Measurements from ENCODE around the gene CASR.
A peak's percentile ranks its signal among the peaks of the same experiment; 100 is the strongest.
"Not testable (repeated sequence)": the region's sequence is repeated elsewhere in the genome, so short reads cannot be mapped to it uniquely, and the experiment has no call there.

CASR gene, protein sequence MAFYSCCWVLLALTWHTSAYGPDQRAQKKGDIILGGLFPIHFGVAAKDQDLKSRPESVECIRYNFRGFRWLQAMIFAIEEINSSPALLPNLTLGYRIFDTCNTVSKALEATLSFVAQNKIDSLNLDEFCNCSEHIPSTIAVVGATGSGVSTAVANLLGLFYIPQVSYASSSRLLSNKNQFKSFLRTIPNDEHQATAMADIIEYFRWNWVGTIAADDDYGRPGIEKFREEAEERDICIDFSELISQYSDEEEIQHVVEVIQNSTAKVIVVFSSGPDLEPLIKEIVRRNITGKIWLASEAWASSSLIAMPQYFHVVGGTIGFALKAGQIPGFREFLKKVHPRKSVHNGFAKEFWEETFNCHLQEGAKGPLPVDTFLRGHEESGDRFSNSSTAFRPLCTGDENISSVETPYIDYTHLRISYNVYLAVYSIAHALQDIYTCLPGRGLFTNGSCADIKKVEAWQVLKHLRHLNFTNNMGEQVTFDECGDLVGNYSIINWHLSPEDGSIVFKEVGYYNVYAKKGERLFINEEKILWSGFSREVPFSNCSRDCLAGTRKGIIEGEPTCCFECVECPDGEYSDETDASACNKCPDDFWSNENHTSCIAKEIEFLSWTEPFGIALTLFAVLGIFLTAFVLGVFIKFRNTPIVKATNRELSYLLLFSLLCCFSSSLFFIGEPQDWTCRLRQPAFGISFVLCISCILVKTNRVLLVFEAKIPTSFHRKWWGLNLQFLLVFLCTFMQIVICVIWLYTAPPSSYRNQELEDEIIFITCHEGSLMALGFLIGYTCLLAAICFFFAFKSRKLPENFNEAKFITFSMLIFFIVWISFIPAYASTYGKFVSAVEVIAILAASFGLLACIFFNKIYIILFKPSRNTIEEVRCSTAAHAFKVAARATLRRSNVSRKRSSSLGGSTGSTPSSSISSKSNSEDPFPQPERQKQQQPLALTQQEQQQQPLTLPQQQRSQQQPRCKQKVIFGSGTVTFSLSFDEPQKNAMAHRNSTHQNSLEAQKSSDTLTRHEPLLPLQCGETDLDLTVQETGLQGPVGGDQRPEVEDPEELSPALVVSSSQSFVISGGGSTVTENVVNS

GRCh38 chr3:122183521-122183892, at the start of gene CASR:
CASR (plus strand) TSS chr3:122183668; CDS start chr3:122254190, 70,522 bp downstream.
- DNase-seq (ENCODE audit: low spot score) = peak; percentile 24

DNA sequence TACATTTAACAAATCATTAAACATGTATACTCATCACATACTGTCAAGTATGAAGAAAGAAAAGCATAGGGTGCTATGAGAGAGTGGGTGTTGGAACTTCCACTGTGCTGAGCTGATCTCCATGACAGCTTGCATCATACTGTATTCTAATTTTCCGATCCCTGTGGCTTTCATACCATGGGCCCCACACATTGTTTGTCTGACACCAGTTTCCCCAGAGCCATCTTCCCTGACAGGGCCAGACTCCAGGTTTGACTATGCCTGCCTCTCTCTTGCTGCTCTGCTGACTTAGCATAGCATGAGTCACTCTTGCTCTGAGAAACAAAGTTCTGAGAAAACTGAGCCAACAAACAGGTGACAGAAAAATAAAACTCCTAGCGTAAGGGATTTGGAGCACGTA, 37.0 kb upstream of the CASR start:
- peak; percentile 96 for DNase-seq (ENCODE audit: low spot score)

- DNase-seq (ENCODE audit: low spot score) = peak; percentile 38
Observed at GRCh38 chr3:122148941-122149627, 34.4 kb upstream of the CASR start.

DNA sequence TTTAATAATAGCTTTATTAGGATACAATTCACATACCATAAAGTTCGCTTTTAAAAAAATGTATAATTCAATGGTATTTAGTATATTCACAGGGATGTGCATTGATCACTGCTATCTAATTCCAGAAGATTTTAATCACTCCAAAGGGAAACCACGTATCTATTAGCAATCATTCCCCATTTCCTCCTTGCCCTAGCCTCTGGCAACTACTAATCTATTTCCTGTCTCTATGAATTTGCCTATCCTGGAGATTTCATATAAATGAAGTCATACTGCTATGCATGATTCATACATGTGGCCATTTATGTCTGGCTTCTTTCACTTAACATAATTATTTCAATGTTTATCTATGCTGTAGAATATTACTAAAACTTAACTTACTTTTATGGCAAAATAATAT, 32.0 kb upstream of the CASR start:
- DNase-seq (ENCODE audit: low spot score) = no peak

DNA sequence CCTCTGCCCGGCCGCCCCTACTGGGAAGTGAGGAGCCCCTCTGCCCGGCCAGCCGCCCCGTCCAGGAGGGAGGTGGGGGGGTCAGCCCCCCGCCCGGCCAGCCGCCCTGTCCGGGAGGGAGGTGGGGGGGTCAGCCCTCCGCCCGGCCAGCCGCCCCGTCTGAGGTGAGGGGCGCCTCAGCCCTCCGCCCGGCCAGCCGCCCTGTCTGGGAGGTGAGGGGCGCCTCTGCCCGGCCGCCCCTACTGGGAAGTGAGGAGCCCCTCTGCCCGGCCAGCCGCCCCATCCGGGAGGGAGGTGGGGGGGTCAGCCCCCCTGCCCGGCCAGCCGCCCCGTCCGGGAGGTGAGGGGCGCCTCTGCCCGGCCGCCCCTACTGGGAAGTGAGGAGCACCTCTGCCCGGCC, 18.5 kb upstream of the CASR start:
- DNase-seq (ENCODE audit: low spot score) = not testable (repeated sequence)

GRCh38 chr3:122167630-122168029, 15.8 kb upstream of the CASR start:
- DNase-seq (ENCODE audit: low spot score) = no peak

DNA sequence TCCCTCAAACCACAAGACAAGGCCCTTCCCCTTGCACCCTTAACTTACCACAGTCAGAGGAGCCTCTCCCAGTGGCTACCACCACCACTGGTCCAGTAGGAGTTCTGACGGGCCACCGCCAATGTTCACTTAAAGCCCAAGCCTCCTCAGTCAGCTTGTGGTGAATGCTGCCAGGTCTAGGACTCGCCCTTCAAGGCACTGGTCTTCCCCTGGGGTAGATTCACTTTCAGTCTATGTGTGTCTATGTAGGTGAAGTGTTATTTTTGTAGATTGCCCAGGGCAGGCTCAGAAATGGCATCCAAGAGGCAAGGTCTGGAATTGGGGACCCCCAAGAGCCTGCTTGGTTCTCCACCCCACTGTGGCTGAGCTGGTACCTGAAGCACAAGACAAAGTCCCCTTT, 15.4 kb upstream of the CASR start:
- no peak for DNase-seq (ENCODE audit: low spot score)

GRCh38 chr3:122169911-122170310, 13.6 kb upstream of the CASR start:
- DNase-seq (ENCODE audit: low spot score) = no peak

- not testable (repeated sequence) for DNase-seq (ENCODE audit: low spot score)
Observed at GRCh38 chr3:122171361-122171760, 12.1 kb upstream of the CASR start.

GRCh38 chr3:122178711-122179110, 4.8 kb upstream of the CASR start:
- no peak for DNase-seq (ENCODE audit: low spot score)

DNA sequence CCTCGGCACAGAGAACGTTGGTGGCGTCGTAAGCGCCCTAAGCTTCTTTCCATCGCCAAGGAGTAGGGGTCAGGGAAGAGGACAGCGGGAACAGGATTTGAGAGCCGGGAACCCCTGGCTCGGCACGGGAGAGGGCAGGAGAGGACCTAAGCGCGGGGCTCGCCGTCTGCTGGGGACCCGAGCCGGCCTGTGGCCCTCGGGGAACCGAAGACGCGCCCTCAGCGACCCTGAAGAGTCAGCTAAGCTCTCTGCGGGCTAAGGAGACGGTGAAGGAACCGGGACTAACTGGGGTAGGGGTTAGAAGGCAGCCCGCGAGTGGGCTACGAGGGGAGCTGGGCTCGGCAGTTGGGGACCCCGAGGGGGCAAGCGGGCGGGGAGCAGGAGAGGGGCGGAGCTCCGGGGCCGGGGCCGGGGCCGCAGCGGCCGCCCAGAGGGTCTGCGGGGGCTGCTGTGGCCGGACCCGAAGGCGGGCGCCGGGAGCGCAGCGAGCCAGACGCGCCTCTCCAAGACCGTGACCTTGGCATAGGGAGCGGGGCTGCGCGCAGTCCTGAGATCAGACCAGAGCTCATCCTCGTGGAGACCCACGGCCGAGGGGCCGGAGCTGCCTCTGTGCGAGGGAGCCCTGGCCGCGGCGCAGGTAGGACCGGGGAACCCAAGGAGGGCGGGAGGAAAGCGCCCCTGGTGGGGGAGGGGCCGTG, 574 bp downstream of the CASR start:
- DNase-seq (ENCODE audit: low spot score) = no peak

DNA sequence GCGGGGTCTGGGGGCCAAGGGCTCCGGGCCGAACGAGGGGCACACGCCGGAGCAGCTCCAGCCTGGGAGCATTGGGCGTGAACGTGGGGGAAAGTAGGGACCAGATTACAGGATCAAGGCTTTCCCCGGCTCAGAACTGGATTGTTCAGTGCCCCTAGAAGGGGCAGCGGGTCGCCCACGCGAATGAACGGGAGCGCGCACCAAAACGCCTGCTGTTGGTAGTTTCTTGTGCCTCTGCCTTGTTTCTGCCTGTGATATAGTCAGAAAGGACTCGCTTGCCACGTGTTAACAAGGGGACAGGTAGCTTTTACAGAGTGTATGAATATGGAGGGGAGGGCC, 1.1 kb downstream of the CASR start:
- no peak for DNase-seq (ENCODE audit: low spot score)

DNA sequence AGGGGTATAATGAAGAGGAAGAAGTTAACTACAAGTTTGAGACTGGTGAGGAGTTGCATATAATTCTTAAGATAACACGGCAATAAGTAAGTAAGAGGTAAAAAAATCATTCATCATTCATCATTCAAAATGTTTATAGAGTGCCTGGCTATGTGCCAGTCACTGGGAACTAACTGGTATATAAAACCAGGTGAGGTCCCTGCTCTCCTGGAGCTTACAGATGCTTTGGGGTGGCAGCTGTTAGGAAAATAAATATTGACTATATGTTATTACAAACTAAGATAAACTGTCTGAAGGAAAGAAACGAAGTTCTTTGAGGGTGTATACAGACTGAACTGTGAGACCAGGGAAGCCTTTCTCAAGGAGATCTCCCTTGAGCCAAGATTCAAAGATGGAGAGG, 2.9 kb downstream of the CASR start:
- no peak for DNase-seq (ENCODE audit: low spot score)

- no peak for DNase-seq (ENCODE audit: low spot score)
Observed at GRCh38 chr3:122188737-122189136, 5.3 kb downstream of the CASR start.

DNA sequence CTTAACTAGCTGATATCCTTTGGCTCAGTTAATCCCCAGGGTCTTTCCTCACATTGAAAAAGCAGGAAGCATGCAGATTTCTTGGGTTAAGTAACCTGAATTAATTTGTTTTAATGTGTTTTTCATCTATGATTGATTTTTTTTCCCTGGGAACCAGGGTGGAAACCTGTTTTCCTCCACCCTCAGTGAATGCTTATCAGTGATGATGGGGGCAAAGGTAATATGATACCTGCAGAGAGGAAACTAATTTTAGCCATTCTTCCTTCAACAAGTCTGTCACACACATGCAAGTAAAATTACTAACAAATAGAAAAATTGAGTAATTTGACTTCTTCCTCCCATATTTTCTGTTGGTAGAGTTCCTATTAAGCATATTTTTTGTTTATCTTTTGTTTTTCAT, 5.9 kb downstream of the CASR start:
- DNase-seq (ENCODE audit: low spot score) = no peak

DNA sequence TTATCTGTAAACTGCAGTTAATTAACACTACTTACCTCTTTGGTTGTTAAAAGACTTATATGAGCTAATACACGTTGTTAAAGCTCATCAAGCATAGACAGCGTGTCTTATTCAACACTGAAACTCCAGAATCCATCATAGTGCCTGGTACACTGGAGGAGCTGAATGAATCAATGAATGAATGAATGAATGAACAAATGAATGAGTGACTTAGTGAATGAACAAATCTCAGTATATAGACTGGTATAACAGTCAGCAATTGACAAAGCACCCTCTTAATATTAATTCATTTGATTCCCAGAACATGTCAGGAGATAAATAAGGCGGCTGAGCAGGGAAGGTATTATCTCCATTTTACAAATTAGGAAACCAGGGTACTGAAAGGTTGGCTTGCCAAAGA, 7.1 kb downstream of the CASR start:
- no peak for DNase-seq (ENCODE audit: low spot score)

DNA sequence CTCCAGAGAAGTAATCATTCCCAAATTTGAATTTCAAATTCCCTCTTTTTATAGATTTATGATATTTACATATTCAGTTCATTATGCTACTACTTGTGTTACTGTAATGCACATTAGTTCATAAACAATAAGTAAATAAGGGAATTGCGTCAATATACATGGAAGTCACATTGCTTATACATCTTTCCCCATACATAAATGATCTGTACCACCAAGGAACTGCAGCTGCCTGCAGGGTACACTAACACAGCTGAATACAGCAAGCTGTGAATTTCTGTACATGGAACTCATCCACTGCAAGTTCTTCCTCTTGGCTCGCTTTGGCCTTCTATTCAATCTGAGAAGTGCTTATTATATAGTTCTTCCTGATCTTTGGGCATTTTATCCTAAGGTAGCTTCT, 15.5 kb downstream of the CASR start:
- DNase-seq (ENCODE audit: low spot score) = no peak

- DNase-seq (ENCODE audit: low spot score) = no peak
Observed at GRCh38 chr3:122199552-122199951, 16.1 kb downstream of the CASR start.

DNA sequence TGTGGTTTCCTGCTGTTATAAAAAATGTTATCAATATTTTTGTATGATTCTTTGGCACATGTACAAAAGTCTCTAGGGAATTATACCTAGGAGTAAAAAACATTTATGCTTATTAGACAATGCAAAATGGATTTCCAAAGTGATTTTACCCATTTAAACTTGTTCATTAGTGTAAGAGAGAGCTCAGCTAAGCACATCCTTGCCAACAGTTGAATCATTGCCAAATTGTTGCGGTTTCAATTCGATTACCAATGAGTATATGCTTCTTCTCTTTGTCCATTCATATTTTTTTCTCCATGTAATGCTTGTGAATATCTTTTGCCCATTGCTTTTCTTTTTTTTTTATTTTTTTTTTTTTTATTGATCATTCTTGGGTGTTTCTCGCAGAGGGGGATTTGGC, 17.2 kb downstream of the CASR start:
- DNase-seq (ENCODE audit: low spot score) = no peak

GRCh38 chr3:122201476-122201875, 18.0 kb downstream of the CASR start:
- not testable (repeated sequence) for DNase-seq (ENCODE audit: low spot score)

- DNase-seq (ENCODE audit: low spot score) = no peak
Observed at GRCh38 chr3:122208579-122208978, 25.1 kb downstream of the CASR start.

DNA sequence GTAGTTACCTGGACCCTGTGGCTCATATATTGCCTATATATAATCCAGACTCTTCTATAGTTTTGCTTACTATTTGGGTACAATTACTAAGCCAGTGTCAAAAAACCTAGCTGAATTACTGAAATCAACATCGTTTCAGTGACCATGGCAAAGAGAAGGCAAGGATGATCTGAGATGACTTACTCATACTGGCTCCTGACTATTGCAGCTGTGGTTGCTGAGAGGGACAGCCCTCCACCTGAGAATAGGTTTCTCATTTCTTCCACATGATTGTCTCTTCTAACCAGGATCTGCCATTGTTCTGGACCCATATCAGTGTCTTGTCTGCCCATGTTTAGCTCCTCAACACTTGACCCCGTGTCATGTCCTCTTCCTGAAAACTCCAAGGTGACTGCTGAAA, 30.2 kb downstream of the CASR start:
- DNase-seq (ENCODE audit: low spot score) = no peak
